HepG2 (cell line): ENCODE data around the gene CACNG1.

ENCODE experiments used
- RNF2 ChIP-seq: fragments of 450-650 bp; conservative IDR thresholded peaks from 2 replicates; pipeline ENCODE4 v1.6.1; 2016; ENCODE audit warnings: low read depth
- ZBTB8A ChIP-seq: sonication (generic); formaldehyde crosslinking; IDR thresholded peaks from 2 replicates; pipeline ENCODE4 v1.4.0; 2020; ENCODE audit warnings: mild to moderate bottlenecking, low read depth, missing genetic modification reagents, borderline replicate concordance
- ZFX ChIP-seq: sonication (generic); formaldehyde crosslinking; IDR thresholded peaks from 2 replicates; pipeline ENCODE4 v1.4.0; 2020; ENCODE audit warnings: mild to moderate bottlenecking, low read depth, missing genetic modification reagents, moderate library complexity
- ZNF224 ChIP-seq: sonication (generic); formaldehyde crosslinking; IDR thresholded peaks from 2 replicates; pipeline ENCODE4 v1.5.0; 2020; ENCODE audit warnings: mild to moderate bottlenecking, missing genetic modification reagents
- TF ChIP-seq, protein P1 (sequence below): sonication (generic); formaldehyde crosslinking; IDR thresholded peaks from 2 replicates; pipeline ENCODE4 v1.5.0; 2020; ENCODE audit warnings: mild to moderate bottlenecking, missing genetic modification reagents, moderate library complexity

GRCh38 chr17:67022451-67022810 is 21.9 kb upstream of the CACNG1 start:
- TF ChIP-seq, protein P1, sequence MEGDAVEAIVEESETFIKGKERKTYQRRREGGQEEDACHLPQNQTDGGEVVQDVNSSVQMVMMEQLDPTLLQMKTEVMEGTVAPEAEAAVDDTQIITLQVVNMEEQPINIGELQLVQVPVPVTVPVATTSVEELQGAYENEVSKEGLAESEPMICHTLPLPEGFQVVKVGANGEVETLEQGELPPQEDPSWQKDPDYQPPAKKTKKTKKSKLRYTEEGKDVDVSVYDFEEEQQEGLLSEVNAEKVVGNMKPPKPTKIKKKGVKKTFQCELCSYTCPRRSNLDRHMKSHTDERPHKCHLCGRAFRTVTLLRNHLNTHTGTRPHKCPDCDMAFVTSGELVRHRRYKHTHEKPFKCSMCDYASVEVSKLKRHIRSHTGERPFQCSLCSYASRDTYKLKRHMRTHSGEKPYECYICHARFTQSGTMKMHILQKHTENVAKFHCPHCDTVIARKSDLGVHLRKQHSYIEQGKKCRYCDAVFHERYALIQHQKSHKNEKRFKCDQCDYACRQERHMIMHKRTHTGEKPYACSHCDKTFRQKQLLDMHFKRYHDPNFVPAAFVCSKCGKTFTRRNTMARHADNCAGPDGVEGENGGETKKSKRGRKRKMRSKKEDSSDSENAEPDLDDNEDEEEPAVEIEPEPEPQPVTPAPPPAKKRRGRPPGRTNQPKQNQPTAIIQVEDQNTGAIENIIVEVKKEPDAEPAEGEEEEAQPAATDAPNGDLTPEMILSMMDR (CRISPR knock-in tag), result no peak
- TF ChIP-seq ZBTB8A (CRISPR knock-in tag), result no peak
- TF ChIP-seq ZNF224 (CRISPR knock-in tag), result no peak
- no peak for TF ChIP-seq ZFX (CRISPR knock-in tag)
- TF ChIP-seq RNF2, result no peak
